Ascending aorta (tissue), 2 donors: ENCODE results near the gene RORC. TPM values are rescaled to one million over a fixed set of nuclear protein-coding genes. Genes with fewer than 3 reads are reported as not detected.

Source experiments
- DNase-seq, 2 donors: peaks; one replicate each; pipeline ENCODE4 v3.0.0-alpha.2; 2019; ENCODE audit warnings: low spot score in 2 of 2
- H3K27ac ChIP-seq, 2 donors: fragments of 200-600 bp; sonication (generic); one replicate each; pipeline ENCODE4 v1.5.1; 2016 to 2017; ENCODE audit warnings: mild to moderate bottlenecking in 1 of 2
- H3K27me3 ChIP-seq: fragments of 200-600 bp; sonication (generic); one replicate; pipeline ENCODE4 v1.5.1; 2017
- H3K36me3 ChIP-seq, 2 donors: fragments of 200-600 bp; sonication (generic); one replicate each; pipeline ENCODE4 v1.5.1; 2016
- H3K4me1 ChIP-seq, 2 donors: fragments of 200-600 bp; sonication (generic); one replicate each; pipeline ENCODE4 v1.5.1; 2016 to 2017; ENCODE audit warnings: mild to moderate bottlenecking in 1 of 2
- H3K4me3 ChIP-seq, 2 donors: fragments of 200-600 bp; sonication (generic); one replicate each; pipeline ENCODE4 v1.5.1; 2016 to 2017; ENCODE audit warnings: mild to moderate bottlenecking in 1 of 2
- H3K9me3 ChIP-seq, 2 donors: fragments of 200-600 bp; sonication (generic); one replicate each; pipeline ENCODE4 v1.5.1; 2016
- CTCF ChIP-seq, 3 experiments: fragments of 200-600 bp in 2 of 3; fragments of 450-650 bp in 1 of 3; sonication (generic) in 2 of 3; IDR thresholded peaks; one replicate each; pipeline ENCODE4 v1.5.1; 2016 to 2019; ENCODE audit warnings: antibody characterized with exemption in 3 of 3, mild to moderate bottlenecking in 1 of 3, moderate library complexity in 1 of 3
- intact Hi-C: fragments of 100-400 bp; cut with DNase I; formaldehyde crosslinking; loops from one replicate; pipeline ENCODE4 v1.15.1; 2023
- total RNA-seq: library from RNA; depleted of rRNA; stranded (reverse); fragments of >200 nt; gene quantifications from one replicate; pipeline ENCODE4 v1.1.0, GENCODE V29; 2016

Gene RORC
- total RNA-seq, 1 donor from 2014 or later, result not detected

DNA sequence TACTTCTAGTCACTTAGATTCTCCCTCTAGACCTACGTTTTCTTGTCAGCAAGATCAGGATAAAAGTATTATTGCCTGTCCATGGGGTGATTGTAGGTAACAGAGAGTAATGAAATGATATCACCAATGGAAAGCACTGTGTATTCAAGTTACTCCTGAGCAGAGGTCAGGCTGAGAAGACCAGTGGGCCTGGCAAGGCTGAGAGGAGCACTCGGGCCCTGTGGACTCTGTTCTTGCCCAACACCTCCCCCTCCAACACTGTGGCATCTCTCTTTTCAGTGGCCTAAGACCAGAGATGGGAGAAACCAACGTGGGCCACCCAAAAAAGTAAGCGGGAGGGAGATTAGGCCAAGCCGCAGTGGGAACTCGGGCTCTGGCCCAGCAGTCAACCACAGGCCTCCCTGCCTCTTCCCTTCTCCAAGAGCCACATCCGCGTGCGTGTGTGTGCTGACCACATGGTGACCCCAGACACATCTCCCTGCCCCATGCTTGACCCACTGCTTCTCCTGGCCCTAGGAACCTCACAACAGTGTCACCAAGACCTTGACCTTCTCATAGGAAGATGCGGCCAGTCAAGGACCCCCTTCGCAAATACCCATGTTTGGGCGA is 12.3 kb downstream of the RORC start:
- H3K27ac ChIP-seq, result no peak overlapping the region
- no peaks in the 10 kb centered on the region for H3K4me1 ChIP-seq
- no peak for DNase-seq
- no peaks in the 10 kb centered on the region for H3K27me3 ChIP-seq
- no peaks in the 10 kb centered on the region for H3K9me3 ChIP-seq
- H3K36me3 ChIP-seq, result no peaks in the 10 kb centered on the region
- H3K4me3 ChIP-seq, result no peak overlapping the region
- intact Hi-C loops, result no loop called here
- no peak for TF ChIP-seq CTCF (IDR thresholded peaks at IDR 0.05)

GRCh38 chr1:151817353-151817730 is 14.3 kb downstream of the RORC start:
- Histone ChIP-seq H3K4me3 (no peak overlapping the region), H3K9me3 (no peaks in the 10 kb centered on the region), H3K36me3 (no peaks in the 10 kb centered on the region), H3K27me3 (no peaks in the 10 kb centered on the region), H3K4me1 (no peaks in the 10 kb centered on the region), H3K27ac (no peak overlapping the region)
- no peak for DNase-seq
- no peak for TF ChIP-seq CTCF (IDR thresholded peaks at IDR 0.05)
- intact Hi-C loops, result no loop called here

DNA sequence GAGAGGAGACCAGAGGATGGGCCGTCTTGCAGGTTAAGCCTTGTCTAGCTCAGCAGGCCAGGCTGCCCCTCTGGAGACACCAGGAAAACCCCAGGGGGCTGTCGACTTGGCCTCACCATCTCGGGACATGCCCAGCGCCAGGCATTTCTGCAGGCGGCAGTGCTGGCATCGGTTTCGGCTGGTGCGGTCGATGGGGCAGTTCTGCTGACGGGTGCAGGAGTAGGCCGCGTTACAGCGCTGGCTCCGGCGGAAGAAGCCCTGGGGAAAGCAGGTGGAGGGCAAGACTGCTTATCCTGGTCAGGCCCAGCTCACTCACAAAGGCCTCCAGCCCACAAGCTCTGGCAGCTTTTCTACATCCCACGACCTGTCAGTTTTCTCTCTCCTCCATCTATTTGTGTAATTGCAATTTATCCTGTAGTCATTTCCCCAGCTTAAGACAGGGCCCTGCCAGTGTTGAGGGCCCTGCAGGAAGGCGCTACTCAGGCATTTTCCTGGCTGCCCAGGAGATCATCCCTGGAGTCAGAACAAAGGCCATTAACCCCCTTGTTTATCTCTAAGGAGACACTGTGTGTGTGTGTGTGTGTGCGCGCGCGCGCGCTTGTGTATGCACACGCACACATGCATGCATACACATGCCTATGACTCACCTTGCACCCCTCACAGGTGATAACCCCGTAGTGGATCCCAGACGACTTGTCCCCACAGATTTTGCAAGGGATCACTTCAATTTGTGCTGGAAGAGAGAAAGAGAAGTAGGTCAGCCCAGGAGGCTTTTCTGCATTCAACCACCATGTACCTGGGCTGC is 14.9 kb downstream of the RORC start:
- H3K4me3 ChIP-seq, result no peak overlapping the region
- TF ChIP-seq CTCF (IDR thresholded peaks at IDR 0.05), result no peak
- no peak for DNase-seq
- no peaks in the 10 kb centered on the region for H3K36me3 ChIP-seq
- H3K4me1 ChIP-seq, result no peaks in the 10 kb centered on the region
- H3K9me3 ChIP-seq, result no peaks in the 10 kb centered on the region
- H3K27ac ChIP-seq, result no peak overlapping the region
- no peaks in the 10 kb centered on the region for H3K27me3 ChIP-seq
- intact Hi-C loops, result no loop called here

GRCh38 chr1:151815716-151816327 is 15.8 kb downstream of the RORC start:
- DNase-seq, result no peak
- Histone ChIP-seq H3K27me3 (no peaks in the 10 kb centered on the region), H3K9me3 (no peaks in the 10 kb centered on the region), H3K4me1 (no peaks in the 10 kb centered on the region), H3K4me3 (no peak overlapping the region), H3K27ac (no peak overlapping the region), H3K36me3 (no peaks in the 10 kb centered on the region)
- intact Hi-C loops, result no loop called here
- TF ChIP-seq CTCF (IDR thresholded peaks at IDR 0.05), result no peak

DNA sequence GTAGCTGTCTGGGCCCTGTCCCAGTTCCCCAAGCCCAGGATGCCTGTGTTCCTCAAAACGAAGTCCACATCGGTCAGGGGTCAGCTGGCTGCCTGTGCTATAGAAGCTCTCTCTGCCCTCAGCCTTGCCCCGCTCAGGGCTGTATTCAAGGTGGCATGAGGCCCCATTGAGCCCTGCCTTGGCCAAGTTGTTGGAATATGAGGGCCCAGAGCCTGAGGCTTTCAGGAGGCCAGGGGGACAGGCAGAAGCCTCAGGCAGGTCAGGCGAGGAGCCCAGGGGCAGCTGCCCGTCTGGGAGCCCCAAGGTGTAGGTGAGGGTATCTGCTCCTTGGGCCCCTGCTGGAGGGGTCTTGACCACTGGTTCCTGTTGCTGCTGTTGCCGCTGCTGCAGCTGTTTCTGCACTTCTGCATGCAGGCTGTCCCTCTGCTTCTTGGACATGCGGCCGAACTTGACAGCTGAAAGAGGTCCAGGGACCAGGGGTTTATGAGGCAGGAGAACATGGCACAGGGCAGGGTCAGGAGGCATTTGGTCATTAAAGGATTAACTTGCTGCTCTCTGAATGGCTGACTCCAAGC is 16.5 kb downstream of the RORC start:
- Histone ChIP-seq H3K4me1 (no peaks in the 10 kb centered on the region), H3K27me3 (no peaks in the 10 kb centered on the region), H3K9me3 (no peaks in the 10 kb centered on the region), H3K36me3 (no peaks in the 10 kb centered on the region), H3K27ac (no peak overlapping the region), H3K4me3 (no peak overlapping the region)
- intact Hi-C loops, result no loop called here
- no peak for DNase-seq
- TF ChIP-seq CTCF (IDR thresholded peaks at IDR 0.05), result no peak
